GM12864 (cell line): Measurements from ENCODE around the gene SLC39A2.
"Not testable (repeated sequence)": the region's sequence is repeated elsewhere in the genome, so short reads cannot be mapped to it uniquely, and the experiment has no call there.

ENCODE experiments used
- DNase-seq: peaks from one replicate; pipeline ENCODE4 v3.0.0-alpha.2; 2011; ENCODE audit warnings: low read depth
- H3K4me3 ChIP-seq: 2 replicates; pipeline ENCODE4 v1.5.1; 2011; ENCODE audit warnings: mild to moderate bottlenecking, low read depth, low read length, control low read depth
- TF ChIP-seq, protein P1 (sequence below): IDR thresholded peaks from 2 replicates; pipeline ENCODE4 v1.5.1; 2011; ENCODE audit warnings: low read depth, mild to moderate bottlenecking, moderate library complexity, low read length, control low read depth, inconsistent platforms; ENCODE audit errors: missing control alignments

SLC39A2 gene

GRCh38 chr14:20998139-20998538 lies 954 bp upstream of the SLC39A2 start:
- no peak overlapping the region for H3K4me3 ChIP-seq
- TF ChIP-seq, protein P1, sequence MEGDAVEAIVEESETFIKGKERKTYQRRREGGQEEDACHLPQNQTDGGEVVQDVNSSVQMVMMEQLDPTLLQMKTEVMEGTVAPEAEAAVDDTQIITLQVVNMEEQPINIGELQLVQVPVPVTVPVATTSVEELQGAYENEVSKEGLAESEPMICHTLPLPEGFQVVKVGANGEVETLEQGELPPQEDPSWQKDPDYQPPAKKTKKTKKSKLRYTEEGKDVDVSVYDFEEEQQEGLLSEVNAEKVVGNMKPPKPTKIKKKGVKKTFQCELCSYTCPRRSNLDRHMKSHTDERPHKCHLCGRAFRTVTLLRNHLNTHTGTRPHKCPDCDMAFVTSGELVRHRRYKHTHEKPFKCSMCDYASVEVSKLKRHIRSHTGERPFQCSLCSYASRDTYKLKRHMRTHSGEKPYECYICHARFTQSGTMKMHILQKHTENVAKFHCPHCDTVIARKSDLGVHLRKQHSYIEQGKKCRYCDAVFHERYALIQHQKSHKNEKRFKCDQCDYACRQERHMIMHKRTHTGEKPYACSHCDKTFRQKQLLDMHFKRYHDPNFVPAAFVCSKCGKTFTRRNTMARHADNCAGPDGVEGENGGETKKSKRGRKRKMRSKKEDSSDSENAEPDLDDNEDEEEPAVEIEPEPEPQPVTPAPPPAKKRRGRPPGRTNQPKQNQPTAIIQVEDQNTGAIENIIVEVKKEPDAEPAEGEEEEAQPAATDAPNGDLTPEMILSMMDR, result no peak
- DNase-seq, result no peak

DNA sequence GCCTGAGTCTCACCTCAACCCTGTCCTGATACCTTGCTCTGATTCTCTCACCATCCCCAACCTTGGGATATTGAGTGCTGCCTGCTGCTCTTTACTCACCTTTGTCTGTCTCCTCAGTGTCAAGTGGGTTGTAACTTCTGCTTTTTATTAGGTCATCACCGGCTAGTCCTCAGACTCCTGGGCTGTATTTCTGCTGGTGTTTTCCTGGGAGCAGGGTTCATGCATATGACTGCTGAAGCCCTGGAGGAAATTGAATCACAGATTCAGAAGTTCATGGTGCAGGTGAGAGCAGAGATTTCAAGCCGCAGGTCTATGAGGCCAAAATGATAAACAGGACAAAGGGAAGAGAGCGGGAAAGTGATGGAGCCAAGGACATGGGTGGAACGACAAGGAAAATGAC lies 498 bp downstream of the SLC39A2 start:
- DNase-seq, result no peak
- no peak overlapping the region for H3K4me3 ChIP-seq
- TF ChIP-seq, protein P1, result no peak

GRCh38 chr14:21001218-21001617 lies 2.1 kb downstream of the SLC39A2 start:
- no peak for DNase-seq
- H3K4me3 ChIP-seq, result no peak overlapping the region
- TF ChIP-seq, protein P1, result no peak

DNA sequence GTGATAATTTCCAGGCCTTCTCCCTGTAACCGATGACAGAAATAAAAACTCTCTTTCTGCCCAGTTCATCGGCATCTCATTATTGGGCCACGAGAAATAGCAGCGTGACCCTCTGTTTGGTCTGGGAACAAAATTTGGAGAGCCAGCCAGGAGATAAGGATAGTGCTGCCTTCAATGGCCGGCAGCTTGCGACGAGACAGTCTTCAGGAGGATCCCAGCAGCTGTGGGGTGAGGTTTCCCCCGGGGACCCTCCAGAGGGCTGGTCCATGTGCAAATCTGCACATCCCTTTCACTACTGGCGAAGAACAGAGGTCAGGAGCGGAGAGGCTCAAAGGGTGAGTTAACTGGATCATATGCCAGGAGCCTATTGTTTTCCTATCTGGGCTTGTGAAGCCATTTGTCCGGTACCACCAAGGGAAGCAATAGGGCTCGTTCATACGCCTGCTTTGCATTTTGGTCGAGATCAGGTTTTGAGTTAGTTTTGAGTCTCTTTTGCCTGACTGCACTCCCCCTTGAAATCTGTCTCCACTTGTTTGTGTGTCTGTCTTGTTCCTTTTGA lies 4.8 kb downstream of the SLC39A2 start:
- TF ChIP-seq, protein P1, result no peak
- H3K4me3 ChIP-seq, result no peak overlapping the region
- no peak for DNase-seq

DNA sequence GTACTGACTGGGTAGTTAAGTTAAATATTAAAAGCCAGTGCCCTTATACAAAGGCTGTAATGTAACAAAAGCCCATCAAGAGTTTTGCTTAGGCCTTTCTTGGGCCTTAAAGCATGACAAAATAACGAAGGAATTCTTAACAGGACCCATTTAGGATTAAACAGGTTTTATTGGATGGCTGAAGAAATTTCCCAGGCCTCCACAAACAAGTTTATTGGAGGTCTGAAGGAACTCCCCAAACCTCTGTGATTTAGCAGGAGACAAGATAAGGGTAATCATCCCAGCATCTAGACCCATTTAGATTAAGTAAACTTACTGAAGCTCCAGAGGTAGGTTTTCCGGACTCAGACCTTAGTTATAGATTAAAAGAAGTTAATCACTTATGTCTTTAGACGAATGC lies 10.6 kb downstream of the SLC39A2 start:
- not testable (repeated sequence) for DNase-seq, H3K4me3 ChIP-seq

DNA sequence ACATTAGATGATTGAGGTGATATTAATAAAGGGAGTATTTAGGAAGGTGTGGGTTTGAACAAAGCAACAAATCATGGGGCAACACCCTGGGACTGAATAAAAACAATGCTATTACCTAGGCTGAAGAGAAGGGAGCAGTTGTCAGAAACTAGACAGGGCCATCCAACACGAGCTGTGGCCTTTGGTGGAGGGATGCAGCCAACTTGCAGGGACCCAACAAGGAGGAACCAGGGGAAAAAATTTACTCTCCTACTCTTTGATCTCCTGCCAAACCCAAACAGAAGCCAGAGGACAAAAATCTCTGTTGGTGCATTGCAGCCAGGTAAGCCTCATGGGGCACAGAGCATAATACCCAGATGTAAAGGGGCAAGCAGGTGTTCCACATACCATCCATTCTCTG lies 12.0 kb downstream of the SLC39A2 start:
- TF ChIP-seq, protein P1, result no peak
- no peak overlapping the region for H3K4me3 ChIP-seq
- no peak for DNase-seq

DNA sequence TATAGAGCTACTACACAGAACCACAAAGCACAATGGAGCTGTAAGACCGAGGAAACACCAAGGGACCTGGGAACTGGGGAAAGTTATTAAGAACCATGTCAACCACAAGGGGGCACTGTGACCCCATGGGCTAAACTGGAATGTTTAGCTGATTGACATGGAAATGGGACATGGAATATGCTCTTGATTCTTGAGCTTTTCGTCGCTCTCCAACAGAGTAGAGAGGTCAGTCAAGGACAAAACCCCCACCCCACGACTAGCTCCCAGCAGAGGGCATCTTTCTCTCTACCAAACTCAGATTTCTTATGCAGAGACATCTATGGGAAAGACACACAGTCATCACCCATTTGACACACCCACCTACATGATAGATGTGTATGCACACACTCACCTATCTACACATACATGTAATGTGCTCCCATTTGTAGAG lies 15.7 kb downstream of the SLC39A2 start:
- TF ChIP-seq, protein P1, result peak; percentile 89
- DNase-seq, result peak; percentile 42
- no peak overlapping the region for H3K4me3 ChIP-seq

- TF ChIP-seq, protein P1, result no peak
- DNase-seq, result no peak
- no peak overlapping the region for H3K4me3 ChIP-seq
These were observed 16.2 kb downstream of the SLC39A2 start for GRCh38 chr14:21015312-21015711.
